GM13976 (cell line): ENCODE results near the gene CSF3.
A peak's percentile ranks its signal among the peaks of the same experiment; 100 is the strongest.

Source experiments
- DNase-seq: peaks from one replicate; pipeline ENCODE4 v3.0.0; 2012; ENCODE audit warnings: low spot score
- CTCF ChIP-seq: IDR thresholded peaks from 2 replicates; pipeline ENCODE4 v1.5.1; 2012; ENCODE audit warnings: borderline replicate concordance, mild to moderate bottlenecking; ENCODE audit not compliant: insufficient read depth; ENCODE audit errors: extremely low read depth, missing control alignments, control extremely low read depth
- in situ Hi-C: fragments of 300-500 bp; cut with MboI; formaldehyde crosslinking; loops from one replicate; pipeline ENCODE4 v1.12.0; 2022; ENCODE audit warnings: low sequenced_read_pairs, mixed read lengths, inconsistent platforms; ENCODE audit not compliant: unreplicated experiment

The CSF3 gene

GRCh38 chr17:40022961-40023541 lies 7.8 kb downstream of the CSF3 start:
- no peak for TF ChIP-seq CTCF
- no peak for DNase-seq
- in situ Hi-C loops, result no loop called here

GRCh38 chr17:40023590-40024292 lies 8.5 kb downstream of the CSF3 start:
- TF ChIP-seq CTCF, result no peak
- in situ Hi-C loops, result no loop called here
- DNase-seq, result no peak

GRCh38 chr17:40024901-40025300 lies 9.7 kb downstream of the CSF3 start:
- no peak for TF ChIP-seq CTCF
- in situ Hi-C loops, result no loop called here
- no peak for DNase-seq

- TF ChIP-seq CTCF, result no peak
- no peak for DNase-seq
- in situ Hi-C loops, result no loop called here
These were observed 10.3 kb downstream of the CSF3 start for GRCh38 chr17:40025559-40025958.

- in situ Hi-C loops, result no loop called here
- no peak for TF ChIP-seq CTCF
- DNase-seq, result peak; percentile 22
These were observed 11.0 kb downstream of the CSF3 start for GRCh38 chr17:40025991-40026815.

- TF ChIP-seq CTCF, result peak; percentile 84
These were observed 11.8 kb downstream of the CSF3 start for GRCh38 chr17:40026816-40027613.

More at GRCh38 chr17:40026816-40027613, 11.8 kb downstream of the CSF3 start:
- peak; percentile 93 for DNase-seq
- in situ Hi-C loops, result no loop called here
